ENCODE measurements around the gene DNAH9.
"Not testable (repeated sequence)": the region's sequence is repeated elsewhere in the genome, so short reads cannot be mapped to it uniquely, and the experiment has no call there.

The DNAH9 gene

DNA sequence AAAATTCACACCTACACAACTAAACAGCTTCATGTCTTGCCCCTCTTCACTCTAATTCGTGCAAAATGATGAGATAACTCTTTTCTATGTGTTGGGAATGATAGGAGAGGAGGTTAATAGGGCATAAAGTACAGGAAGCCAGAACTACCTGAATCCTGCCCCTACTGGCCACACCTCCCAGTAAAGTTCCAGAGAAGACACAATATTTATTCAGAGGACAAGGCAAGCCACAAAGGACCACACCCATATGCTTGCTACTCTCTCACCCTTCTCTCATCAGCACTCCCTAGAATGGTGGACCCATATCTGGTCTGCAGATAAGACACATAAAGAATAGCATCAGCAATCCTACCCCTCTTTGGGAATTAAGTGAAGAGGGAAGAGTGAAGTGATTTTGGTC, 324.4 kb downstream of the DNAH9 start:
- H3K4me3 Mint-ChIP-seq = no peak overlapping the region
- DNase-seq (ENCODE audit: low spot score) = no peak
- H3K4me1 Mint-ChIP-seq (ENCODE audit: low read depth) = no peaks in the 10 kb centered on the region
- no peak overlapping the region for H3K27ac Mint-ChIP-seq
- no peaks in the 10 kb centered on the region for H3K27me3 Mint-ChIP-seq (ENCODE audit: low read depth)
- H3K9me3 Mint-ChIP-seq = peaks cover 12% of the 10 kb centered on the region
- no peaks in the 10 kb centered on the region for H3K36me3 Mint-ChIP-seq (ENCODE audit: low read depth)

DNA sequence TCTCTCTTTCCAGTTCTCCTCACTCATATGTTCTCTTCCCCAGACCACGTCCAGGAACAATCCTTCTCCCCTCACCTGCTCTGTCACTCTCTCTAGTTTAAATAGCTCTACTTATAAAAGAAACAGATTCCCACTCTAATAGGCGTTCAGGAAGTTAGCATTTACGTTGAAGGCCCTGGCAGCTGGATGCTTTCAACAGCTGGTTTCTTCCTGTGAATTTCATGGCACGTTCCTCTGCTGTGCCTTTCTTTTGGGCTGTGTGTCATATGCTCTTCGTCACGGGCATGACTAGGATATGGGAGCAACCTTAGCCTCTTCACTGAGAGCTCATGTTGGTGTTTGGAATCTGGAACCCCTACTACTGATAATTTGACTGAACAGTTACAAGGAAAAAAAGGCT, 325.8 kb downstream of the DNAH9 start:
- H3K4me1 Mint-ChIP-seq (ENCODE audit: low read depth) = no peaks in the 10 kb centered on the region
- no peak overlapping the region for H3K4me3 Mint-ChIP-seq
- H3K36me3 Mint-ChIP-seq (ENCODE audit: low read depth) = no peaks in the 10 kb centered on the region

DNA sequence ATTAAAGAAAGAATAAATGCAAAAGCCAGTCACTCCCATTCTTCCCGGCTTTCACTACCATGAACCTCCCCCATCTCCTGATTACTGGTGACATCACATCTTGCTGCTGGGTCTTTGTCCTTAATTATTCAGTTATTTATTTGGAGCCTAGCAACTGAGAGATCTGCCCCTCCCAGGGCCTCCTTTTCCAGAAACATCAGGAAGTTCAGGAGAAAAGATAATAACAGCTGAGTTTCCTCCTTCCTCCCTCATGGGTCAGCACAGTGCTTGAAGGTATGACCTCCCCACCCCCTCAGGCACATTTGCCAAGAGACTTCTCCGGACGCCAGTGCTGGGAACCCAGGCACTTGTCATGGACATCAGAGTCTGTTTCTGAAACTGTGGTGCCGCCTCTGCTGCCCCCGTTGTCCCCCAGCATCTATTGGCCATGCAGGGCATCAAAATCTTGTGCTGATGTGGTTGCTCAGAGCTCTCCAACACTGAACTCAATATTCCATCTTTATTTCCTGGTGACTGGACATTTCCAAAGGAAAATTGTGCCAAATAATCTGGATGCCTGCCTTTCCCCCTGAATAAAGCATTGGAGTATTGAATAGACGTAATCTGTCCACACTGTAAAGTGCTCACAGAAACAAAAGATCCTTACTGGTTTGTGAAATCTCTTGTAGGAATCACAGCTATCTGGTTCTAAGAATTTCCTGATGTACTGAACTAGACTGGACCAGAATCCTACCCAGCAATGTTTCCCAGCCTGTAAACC, 327.2 kb downstream of the DNAH9 start:
- no peak for DNase-seq (ENCODE audit: low spot score)
- Mint-ChIP-seq H3K4me3 (no peak overlapping the region), H3K9me3 (peaks cover 6% of the 10 kb centered on the region), H3K27me3 (ENCODE audit: low read depth) (no peaks in the 10 kb centered on the region), H3K36me3 (ENCODE audit: low read depth) (no peaks in the 10 kb centered on the region), H3K27ac (no peak overlapping the region), H3K4me1 (ENCODE audit: low read depth) (no peaks in the 10 kb centered on the region)

More for the DNA sequence above, 325.8 kb downstream of the DNAH9 start:
- Mint-ChIP-seq H3K27me3 (ENCODE audit: low read depth) (no peaks in the 10 kb centered on the region), H3K9me3 (peaks cover 6% of the 10 kb centered on the region), H3K27ac (no peak overlapping the region)
- DNase-seq (ENCODE audit: low spot score) = no peak

DNA sequence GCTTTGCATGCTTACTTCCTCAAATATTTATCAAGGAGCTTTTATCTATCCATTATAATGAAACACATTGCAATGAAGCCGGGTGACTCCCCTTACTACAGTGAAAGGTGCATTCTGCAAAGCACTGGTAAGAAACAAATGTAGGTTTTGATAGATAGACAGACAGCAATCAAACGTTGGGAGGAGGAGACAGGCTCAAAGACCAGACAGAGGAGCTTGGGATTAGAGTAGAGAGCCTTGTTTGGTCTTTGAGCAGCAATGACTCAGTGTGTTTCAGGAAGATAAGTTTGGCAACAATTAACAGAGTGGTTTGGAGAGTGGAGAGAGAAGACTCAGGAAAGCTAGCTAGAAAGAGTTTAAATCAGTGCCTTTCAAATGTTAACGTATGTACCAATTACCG, 330.2 kb downstream of the DNAH9 start:
- Mint-ChIP-seq H3K9me3 (peaks cover 6% of the 10 kb centered on the region), H3K27ac (no peak overlapping the region), H3K4me1 (ENCODE audit: low read depth) (no peaks in the 10 kb centered on the region), H3K4me3 (no peak overlapping the region), H3K27me3 (ENCODE audit: low read depth) (no peaks in the 10 kb centered on the region), H3K36me3 (ENCODE audit: low read depth) (no peaks in the 10 kb centered on the region)
- DNase-seq (ENCODE audit: low spot score) = no peak

DNA sequence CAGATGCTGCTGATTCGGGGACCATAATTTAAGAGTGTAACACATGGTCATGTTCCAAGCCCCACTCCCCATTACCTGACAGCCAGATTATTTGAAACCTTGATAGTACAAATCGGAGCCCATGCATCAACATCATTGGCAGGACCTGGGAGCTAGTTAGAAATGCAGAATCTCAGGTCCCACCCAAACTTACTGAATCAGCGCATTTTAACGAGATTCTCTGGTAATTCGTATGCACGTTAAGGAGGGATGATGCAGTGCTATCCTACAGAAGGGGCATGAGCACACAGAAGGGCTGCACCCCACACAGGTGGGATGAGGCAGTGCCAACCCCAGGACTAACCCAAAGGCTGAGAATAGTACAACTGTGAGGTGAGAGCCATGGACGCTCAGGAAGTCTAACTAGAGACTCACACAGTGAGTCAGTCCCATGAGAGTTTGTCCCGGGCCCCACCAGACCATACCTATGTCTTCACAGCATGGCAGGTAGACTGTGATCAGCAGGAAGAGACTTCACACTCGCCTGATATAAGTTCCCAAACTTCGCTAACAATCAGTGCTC, 334.1 kb downstream of the DNAH9 start:
- no peak for DNase-seq (ENCODE audit: low spot score)
- no peak overlapping the region for H3K4me3 Mint-ChIP-seq
- no peaks in the 10 kb centered on the region for H3K36me3 Mint-ChIP-seq (ENCODE audit: low read depth)
- no peaks in the 10 kb centered on the region for H3K27me3 Mint-ChIP-seq (ENCODE audit: low read depth)
- H3K27ac Mint-ChIP-seq = no peak overlapping the region
- H3K9me3 Mint-ChIP-seq = no peaks in the 10 kb centered on the region
- no peaks in the 10 kb centered on the region for H3K4me1 Mint-ChIP-seq (ENCODE audit: low read depth)

DNA sequence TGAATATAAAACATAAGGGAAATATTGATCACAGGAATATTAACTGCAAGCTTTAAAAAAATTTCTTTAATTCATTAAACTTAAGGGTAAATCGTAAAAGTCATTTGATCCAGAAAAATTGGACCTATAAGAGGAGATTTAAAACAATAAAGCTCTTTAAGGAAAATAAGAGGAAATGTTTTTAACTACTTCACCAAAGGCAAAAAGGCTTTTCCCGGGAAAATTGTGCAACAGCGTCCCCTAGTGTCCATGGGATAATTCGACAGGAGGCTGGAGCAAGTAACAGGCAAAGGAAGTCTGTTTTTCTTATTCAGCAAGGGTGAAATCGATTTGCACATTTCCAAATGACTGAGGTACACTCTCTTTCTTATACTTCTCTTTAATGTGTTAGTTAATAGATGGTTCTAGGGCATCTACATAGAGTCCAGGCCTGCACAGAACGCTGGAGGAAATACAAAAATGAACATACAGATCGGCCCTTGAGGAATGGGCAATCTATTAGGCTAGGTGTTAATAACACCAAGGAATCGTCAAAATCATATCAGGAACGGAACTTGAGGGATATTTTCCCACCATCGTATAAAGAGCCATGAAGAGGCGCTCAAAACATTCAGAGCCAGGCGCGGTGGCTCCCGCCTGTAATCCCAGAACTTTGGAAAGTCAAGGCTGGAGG, 337.6 kb downstream of the DNAH9 start:
- Mint-ChIP-seq H3K36me3 (ENCODE audit: low read depth) (no peaks in the 10 kb centered on the region), H3K27me3 (ENCODE audit: low read depth) (no peaks in the 10 kb centered on the region), H3K27ac (no peak overlapping the region), H3K4me3 (no peak overlapping the region), H3K9me3 (no peaks in the 10 kb centered on the region), H3K4me1 (ENCODE audit: low read depth) (no peaks in the 10 kb centered on the region)
- DNase-seq (ENCODE audit: low spot score) = peak; percentile 4

DNA sequence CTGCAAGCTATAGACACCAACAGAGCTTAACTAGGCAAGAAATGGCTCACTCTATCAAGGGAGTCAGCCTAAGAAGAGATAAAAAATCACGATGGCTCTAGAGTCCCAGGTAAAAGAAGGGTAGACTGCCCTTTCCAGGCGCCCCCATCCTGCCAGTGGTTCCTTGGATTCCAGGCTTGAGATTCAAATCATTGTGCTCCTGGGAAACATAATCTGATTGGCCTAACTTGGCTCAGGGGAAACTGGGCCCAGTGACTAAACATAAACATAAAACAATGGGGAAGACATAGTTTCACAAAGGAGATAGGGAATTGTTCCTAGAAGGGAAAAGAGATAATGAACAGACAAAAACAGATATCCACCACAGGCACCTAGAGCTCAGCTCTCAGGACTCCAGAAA, 342.6 kb downstream of the DNAH9 start:
- Mint-ChIP-seq H3K36me3 (ENCODE audit: low read depth) (no peaks in the 10 kb centered on the region), H3K4me3 (no peak overlapping the region), H3K9me3 (no peaks in the 10 kb centered on the region), H3K4me1 (ENCODE audit: low read depth) (no peaks in the 10 kb centered on the region), H3K27ac (no peak overlapping the region), H3K27me3 (ENCODE audit: low read depth) (no peaks in the 10 kb centered on the region)
- DNase-seq (ENCODE audit: low spot score) = no peak

DNA sequence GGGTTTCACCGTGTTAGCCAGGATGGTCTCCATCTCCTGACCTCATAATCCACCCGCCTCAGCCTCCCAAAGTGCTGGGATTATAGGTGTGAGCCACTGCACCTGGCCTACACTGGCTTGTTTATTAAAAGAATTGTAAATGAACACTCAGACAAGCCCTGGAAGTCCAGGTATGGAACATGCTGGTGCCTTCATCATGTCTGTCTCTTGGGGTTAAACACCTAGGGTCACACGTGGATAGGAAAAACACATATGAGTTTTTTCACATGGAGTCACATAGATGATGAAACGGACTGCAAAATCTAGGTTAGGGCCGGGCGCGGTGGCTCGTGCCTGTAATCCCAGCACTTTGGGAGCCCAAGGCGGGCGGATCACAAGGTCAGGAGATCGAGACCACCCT, 344.8 kb downstream of the DNAH9 start:
- not testable (repeated sequence) for H3K36me3 Mint-ChIP-seq (ENCODE audit: low read depth); DNase-seq (ENCODE audit: low spot score); H3K4me1 Mint-ChIP-seq (ENCODE audit: low read depth); H3K4me3 Mint-ChIP-seq; H3K27ac Mint-ChIP-seq; H3K9me3 Mint-ChIP-seq; H3K27me3 Mint-ChIP-seq (ENCODE audit: low read depth)

DNA sequence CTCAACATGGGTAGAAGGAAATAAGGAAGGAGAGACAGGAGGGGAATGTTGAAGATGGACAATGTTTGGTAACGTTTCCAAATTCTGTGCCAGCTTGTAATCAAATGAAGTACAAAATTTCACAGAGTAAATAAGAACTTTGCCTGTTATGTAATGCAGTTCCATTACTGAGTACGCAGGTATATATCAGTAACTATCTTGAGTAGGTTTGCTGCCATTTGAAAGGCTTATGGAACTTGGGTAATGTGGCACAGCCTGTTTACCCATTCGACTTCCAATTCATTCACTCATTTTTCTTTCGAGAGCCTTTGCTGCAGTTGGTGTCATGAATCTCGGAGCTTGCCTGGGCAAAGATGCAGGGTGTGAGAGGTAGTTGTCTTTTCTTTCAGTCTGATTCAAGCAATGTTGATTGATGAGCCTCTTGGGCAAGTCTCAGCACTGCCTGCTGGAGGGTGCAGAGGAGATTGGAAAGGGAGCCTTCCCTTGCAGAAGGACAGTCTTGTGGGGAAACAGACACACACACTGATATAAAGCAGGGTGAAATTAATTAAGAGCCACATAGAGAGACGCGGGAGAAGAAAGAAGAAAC, 345.6 kb downstream of the DNAH9 start:
- Mint-ChIP-seq H3K27me3 (ENCODE audit: low read depth) (no peaks in the 10 kb centered on the region), H3K9me3 (no peaks in the 10 kb centered on the region), H3K27ac (no peak overlapping the region), H3K4me3 (no peak overlapping the region), H3K36me3 (ENCODE audit: low read depth) (no peaks in the 10 kb centered on the region), H3K4me1 (ENCODE audit: low read depth) (no peaks in the 10 kb centered on the region)
- DNase-seq (ENCODE audit: low spot score) = no peak

DNA sequence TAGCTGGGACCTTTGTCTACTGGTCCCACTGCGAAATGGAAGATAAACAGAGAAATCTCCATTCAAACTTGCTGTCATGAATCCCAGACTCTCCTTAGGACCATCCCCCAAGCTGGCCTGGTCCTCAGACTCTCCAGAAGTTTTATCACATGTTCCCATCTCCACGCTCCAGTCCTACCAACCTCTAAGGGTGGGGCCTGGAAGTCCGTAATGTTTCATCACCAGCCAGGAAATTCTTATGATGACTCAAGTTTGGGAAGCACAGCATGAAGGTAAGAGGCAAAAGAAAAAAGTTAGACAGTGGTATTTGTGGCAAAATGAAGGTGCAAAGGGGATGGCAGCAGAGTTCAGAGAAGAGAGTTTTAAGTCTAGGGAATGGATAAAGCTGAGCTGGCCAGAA, 346.3 kb downstream of the DNAH9 start:
- no peak for DNase-seq (ENCODE audit: low spot score)
- no peak overlapping the region for H3K4me3 Mint-ChIP-seq
- no peaks in the 10 kb centered on the region for H3K9me3 Mint-ChIP-seq
- H3K27ac Mint-ChIP-seq = no peak overlapping the region
- no peaks in the 10 kb centered on the region for H3K4me1 Mint-ChIP-seq (ENCODE audit: low read depth)
- H3K27me3 Mint-ChIP-seq (ENCODE audit: low read depth) = no peaks in the 10 kb centered on the region
- no peaks in the 10 kb centered on the region for H3K36me3 Mint-ChIP-seq (ENCODE audit: low read depth)

DNA sequence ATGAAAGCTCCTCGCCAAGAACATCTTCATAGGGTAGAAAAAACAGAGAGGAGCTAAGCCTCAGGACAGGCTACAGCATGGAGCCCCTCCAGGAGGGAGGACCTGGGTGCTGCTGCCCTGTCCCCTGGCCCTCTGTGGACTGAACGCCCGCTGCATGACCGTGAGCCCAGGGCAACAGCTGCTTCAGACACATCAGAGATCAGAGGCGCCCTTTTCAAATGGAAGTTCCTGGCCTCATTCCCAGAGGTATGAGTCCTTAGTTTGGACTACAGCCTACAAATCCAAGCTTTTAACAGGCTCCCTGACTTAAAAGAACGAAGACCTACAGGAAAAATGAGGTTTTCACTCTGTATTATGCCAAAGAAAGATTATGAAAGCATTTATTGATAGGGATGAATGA, 350.5 kb downstream of the DNAH9 start:
- Mint-ChIP-seq H3K9me3 (peaks cover 7% of the 10 kb centered on the region), H3K4me1 (ENCODE audit: low read depth) (no peaks in the 10 kb centered on the region), H3K4me3 (no peak overlapping the region), H3K27ac (no peak overlapping the region), H3K36me3 (ENCODE audit: low read depth) (no peaks in the 10 kb centered on the region), H3K27me3 (ENCODE audit: low read depth) (no peaks in the 10 kb centered on the region)
- no peak for DNase-seq (ENCODE audit: low spot score)

DNA sequence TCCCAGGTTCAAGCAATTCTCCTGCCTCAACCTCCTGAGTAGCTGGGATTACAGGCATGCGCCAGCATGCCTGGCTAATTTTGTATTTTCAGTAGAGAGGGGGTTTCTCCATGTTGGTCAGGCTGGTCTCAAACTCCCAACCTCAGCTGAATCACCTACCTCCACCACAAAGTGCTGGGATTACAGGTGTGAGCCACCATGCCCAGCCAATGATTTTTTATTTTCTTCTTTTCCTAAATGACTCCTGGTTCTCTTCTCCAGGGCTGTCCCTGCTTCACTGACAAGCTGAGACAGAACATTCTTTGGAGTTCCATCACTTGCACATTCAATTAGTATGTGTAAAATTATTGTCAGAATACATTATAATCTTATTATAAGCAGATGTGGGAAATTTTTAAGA, 351.3 kb downstream of the DNAH9 start:
- not testable (repeated sequence) for H3K27ac Mint-ChIP-seq; DNase-seq (ENCODE audit: low spot score); H3K4me1 Mint-ChIP-seq (ENCODE audit: low read depth); H3K36me3 Mint-ChIP-seq (ENCODE audit: low read depth); H3K27me3 Mint-ChIP-seq (ENCODE audit: low read depth); H3K4me3 Mint-ChIP-seq
- peaks cover 14% of the 10 kb centered on the region for H3K9me3 Mint-ChIP-seq

DNA sequence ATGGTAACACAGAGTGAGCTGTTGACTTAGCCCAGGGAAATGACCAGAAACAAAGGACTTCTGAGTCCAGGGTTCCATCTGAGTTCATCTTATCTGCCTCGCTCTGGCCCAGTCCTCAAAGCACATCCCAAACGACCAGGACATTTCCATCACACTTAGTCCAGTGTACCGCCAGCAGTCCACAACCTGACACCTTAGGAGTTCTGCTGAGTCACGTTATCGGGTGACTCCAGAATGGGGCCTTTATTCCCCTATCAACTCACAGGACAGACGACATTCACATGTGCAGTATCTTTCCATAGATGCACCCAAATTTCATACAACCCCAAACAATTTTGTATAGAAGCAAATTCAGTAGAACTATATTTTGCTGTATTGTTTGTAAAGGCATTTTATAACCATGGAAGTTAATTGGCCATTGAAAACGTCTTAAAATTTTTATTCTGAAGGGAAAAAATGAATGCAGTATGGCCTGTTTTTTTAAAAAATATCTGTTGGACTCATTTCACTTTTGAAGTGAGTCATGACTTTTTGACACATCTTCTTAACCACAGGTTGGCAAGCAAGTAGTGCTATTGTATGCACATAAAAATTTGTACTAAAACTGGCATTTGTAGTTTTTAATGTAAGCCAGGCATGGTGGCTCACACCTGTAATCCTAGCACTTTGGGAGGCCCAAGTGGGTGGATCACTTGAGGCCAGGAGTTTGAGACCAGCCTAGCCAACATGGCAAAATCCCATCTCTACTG, 352.7 kb downstream of the DNAH9 start:
- no peak overlapping the region for H3K27ac Mint-ChIP-seq
- DNase-seq (ENCODE audit: low spot score) = no peak
- no peaks in the 10 kb centered on the region for H3K36me3 Mint-ChIP-seq (ENCODE audit: low read depth)
- H3K27me3 Mint-ChIP-seq (ENCODE audit: low read depth) = no peaks in the 10 kb centered on the region
- H3K4me1 Mint-ChIP-seq (ENCODE audit: low read depth) = no peaks in the 10 kb centered on the region
- H3K4me3 Mint-ChIP-seq = no peak overlapping the region
- peaks cover 14% of the 10 kb centered on the region for H3K9me3 Mint-ChIP-seq

DNA sequence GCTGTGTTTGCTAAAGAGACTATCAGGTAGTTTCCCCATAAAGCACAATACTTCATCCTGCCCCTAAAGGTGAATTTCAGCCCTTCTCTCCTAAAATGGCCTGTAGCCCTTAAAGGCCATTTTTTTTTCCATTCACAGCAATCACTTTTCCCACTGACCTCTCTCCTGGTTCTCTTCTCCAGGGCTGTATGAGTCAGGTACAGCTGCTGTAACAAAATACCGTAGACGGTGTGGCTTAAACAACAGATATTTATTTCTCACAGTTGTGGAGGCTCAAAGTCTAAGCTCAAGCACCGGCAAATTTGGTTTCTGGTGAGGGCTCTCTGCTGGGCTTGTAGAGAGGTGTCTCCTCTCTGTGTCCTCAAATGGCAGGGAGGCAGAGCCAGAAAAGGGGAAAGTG, 354.3 kb downstream of the DNAH9 start:
- no peak for DNase-seq (ENCODE audit: low spot score)
- no peak overlapping the region for H3K27ac Mint-ChIP-seq
- H3K4me1 Mint-ChIP-seq (ENCODE audit: low read depth) = no peaks in the 10 kb centered on the region
- peaks cover 14% of the 10 kb centered on the region for H3K9me3 Mint-ChIP-seq
- H3K27me3 Mint-ChIP-seq (ENCODE audit: low read depth) = no peaks in the 10 kb centered on the region
- H3K36me3 Mint-ChIP-seq (ENCODE audit: low read depth) = no peaks in the 10 kb centered on the region
- H3K4me3 Mint-ChIP-seq = no peak overlapping the region
